ENCODE results near the gene TMPRSS9. TPM values are rescaled to one million over a fixed set of nuclear protein-coding genes. Genes with fewer than 3 reads are reported as not detected.

TMPRSS9 gene
- polyA plus RNA-seq, 3 donors from 2014 or later = not detected

- Mint-ChIP-seq H3K9me3 (peaks cover 0 to 6% (median 1%) of the 10 kb centered on the region in 6 donors), H3K4me1 (peaks cover 0 to 3% of the 10 kb centered on the region in 2 donors), H3K27me3 (ENCODE audit: low read depth in 3 of 3) (peaks cover 0 to 6% (median 3%) of the 10 kb centered on the region in 3 donors), H3K4me3 (no peak overlapping the region), H3K36me3 (peaks cover 0 to 5% (median 0%) of the 10 kb centered on the region in 3 donors), H3K27ac (no peak overlapping the region)
- DNase-seq = no peak
These were observed 11.6 kb downstream of the TMPRSS9 start for GRCh38 chr19:2371656-2372055.

GRCh38 chr19:2372076-2372612 lies 12.1 kb downstream of the TMPRSS9 start:
- no peak for DNase-seq
- peaks cover 0 to 7% (median 3%) of the 10 kb centered on the region in 3 donors for H3K27me3 Mint-ChIP-seq (ENCODE audit: low read depth in 3 of 3)
- peaks cover 0 to 3% of the 10 kb centered on the region in 2 donors for H3K4me1 Mint-ChIP-seq
- H3K4me3 Mint-ChIP-seq = no peak overlapping the region
- H3K36me3 Mint-ChIP-seq = peaks cover 0 to 5% (median 0%) of the 10 kb centered on the region in 3 donors
- peaks cover 0 to 6% (median 1%) of the 10 kb centered on the region in 6 donors for H3K9me3 Mint-ChIP-seq
- no peak overlapping the region for H3K27ac Mint-ChIP-seq

GRCh38 chr19:2374808-2375207 lies 14.7 kb downstream of the TMPRSS9 start:
- H3K4me1 Mint-ChIP-seq = no peaks in the 10 kb centered on the region
- H3K4me3 Mint-ChIP-seq = no peak overlapping the region
- no peak for DNase-seq
- H3K27ac Mint-ChIP-seq = no peak overlapping the region
- peaks cover 0 to 7% (median 3%) of the 10 kb centered on the region in 6 donors for H3K9me3 Mint-ChIP-seq
- H3K36me3 Mint-ChIP-seq = peaks cover 0 to 4% (median 4%) of the 10 kb centered on the region in 3 donors
- H3K27me3 Mint-ChIP-seq (ENCODE audit: low read depth in 3 of 3) = peaks cover 0 to 12% (median 2%) of the 10 kb centered on the region in 3 donors

GRCh38 chr19:2375353-2376121 lies 15.5 kb downstream of the TMPRSS9 start:
- Mint-ChIP-seq H3K9me3 (peaks cover 0 to 6% (median 3%) of the 10 kb centered on the region in 6 donors), H3K27me3 (ENCODE audit: low read depth in 3 of 3) (peaks cover 0 to 12% (median 2%) of the 10 kb centered on the region in 3 donors), H3K4me1 (no peaks in the 10 kb centered on the region), H3K36me3 (peaks cover 0 to 4% (median 4%) of the 10 kb centered on the region in 3 donors), H3K4me3 (no peak overlapping the region), H3K27ac (no peak overlapping the region)
- no peak for DNase-seq

- DNase-seq = no peak
- Mint-ChIP-seq H3K9me3 (peaks cover 0 to 8% (median under 1%) of the 10 kb centered on the region in 6 donors), H3K27ac (no peak overlapping the region), H3K27me3 (ENCODE audit: low read depth in 3 of 3) (peaks cover 2 to 12% (median 2%) of the 10 kb centered on the region in 3 donors), H3K4me1 (no peaks in the 10 kb centered on the region), H3K36me3 (peaks cover 0 to 4% (median 4%) of the 10 kb centered on the region in 3 donors), H3K4me3 (no peak overlapping the region)
These were observed 16.9 kb downstream of the TMPRSS9 start for GRCh38 chr19:2376784-2377519.

- no peak for DNase-seq
These were observed 20.5 kb downstream of the TMPRSS9 start for GRCh38 chr19:2380567-2380966.

GRCh38 chr19:2381148-2381820 lies 21.2 kb downstream of the TMPRSS9 start:
- Mint-ChIP-seq H3K36me3 (peaks cover 0 to 4% (median 4%) of the 10 kb centered on the region in 3 donors), H3K27me3 (ENCODE audit: low read depth in 3 of 3) (peaks cover 2 to 7% (median 2%) of the 10 kb centered on the region in 3 donors), H3K9me3 (peaks cover 0 to 8% (median under 1%) of the 10 kb centered on the region in 6 donors), H3K4me1 (no peaks in the 10 kb centered on the region), H3K27ac (no peak overlapping the region), H3K4me3 (no peak overlapping the region)
- DNase-seq = no peak

More at GRCh38 chr19:2380567-2380966, 20.5 kb downstream of the TMPRSS9 start:
- Mint-ChIP-seq H3K27ac (no peak overlapping the region), H3K36me3 (peaks cover 0 to 4% (median 4%) of the 10 kb centered on the region in 3 donors), H3K27me3 (ENCODE audit: low read depth in 3 of 3) (peaks cover 2 to 6% (median 2%) of the 10 kb centered on the region in 3 donors), H3K4me3 (no peak overlapping the region), H3K4me1 (no peaks in the 10 kb centered on the region), H3K9me3 (peaks cover 0 to 8% (median under 1%) of the 10 kb centered on the region in 6 donors)

GRCh38 chr19:2382530-2383222 lies 22.6 kb downstream of the TMPRSS9 start:
- Mint-ChIP-seq H3K4me3 (no peak overlapping the region), H3K9me3 (peaks cover 0 to 8% (median under 1%) of the 10 kb centered on the region in 6 donors), H3K27ac (no peak overlapping the region), H3K27me3 (ENCODE audit: low read depth in 3 of 3) (peaks cover 2 to 6% (median 4%) of the 10 kb centered on the region in 3 donors), H3K4me1 (no peaks in the 10 kb centered on the region), H3K36me3 (peaks cover 0 to 4% (median 4%) of the 10 kb centered on the region in 3 donors)
- no peak for DNase-seq

- Mint-ChIP-seq H3K27ac (no peak overlapping the region), H3K27me3 (ENCODE audit: low read depth in 3 of 3) (peaks cover 0 to 4% (median 3%) of the 10 kb centered on the region in 3 donors), H3K4me3 (no peak overlapping the region), H3K4me1 (no peaks in the 10 kb centered on the region), H3K36me3 (no peaks in the 10 kb centered on the region), H3K9me3 (peaks cover 0 to 5% (median 0%) of the 10 kb centered on the region in 6 donors)
- DNase-seq = no peak
These were observed 25.1 kb downstream of the TMPRSS9 start for GRCh38 chr19:2385053-2385721.

GRCh38 chr19:2387367-2388288 lies 27.6 kb downstream of the TMPRSS9 start:
- Mint-ChIP-seq H3K9me3 (no peaks in the 10 kb centered on the region), H3K4me3 (no peak overlapping the region), H3K27me3 (ENCODE audit: low read depth in 3 of 3) (peaks cover 1 to 6% (median 4%) of the 10 kb centered on the region in 3 donors), H3K4me1 (peaks cover 3 to 5% of the 10 kb centered on the region in 2 donors), H3K27ac (no peak overlapping the region), H3K36me3 (no peaks in the 10 kb centered on the region)
- no peak for DNase-seq

- no peaks in the 10 kb centered on the region for H3K9me3 Mint-ChIP-seq
- DNase-seq = no peak
- no peaks in the 10 kb centered on the region for H3K36me3 Mint-ChIP-seq
- H3K27ac Mint-ChIP-seq = no peak overlapping the region
- H3K4me3 Mint-ChIP-seq = no peak overlapping the region
- peaks cover 3 to 7% (median 4%) of the 10 kb centered on the region in 3 donors for H3K27me3 Mint-ChIP-seq (ENCODE audit: low read depth in 3 of 3)
- H3K4me1 Mint-ChIP-seq = peaks cover 12 to 22% of the 10 kb centered on the region in 2 donors
These were observed 29.5 kb downstream of the TMPRSS9 start for GRCh38 chr19:2389594-2389993.
